Keratinocyte (primary cell): ENCODE results near the gene SENP8. TPM values are rescaled to one million over a fixed set of nuclear protein-coding genes. Genes with fewer than 3 reads are reported as not detected.

Experiments
- DNase-seq: peaks from one replicate; pipeline ENCODE4 v3.0.0-alpha.2; 2011; ENCODE audit warnings: low read depth, missing footprints, low spot score
- FAIRE-seq: peaks from 2 replicates; lab custom pipeline; 2011; peaks lifted over from hg19 to GRCh38; lab: Jason Lieb, UNC
- H2AFZ ChIP-seq: 2 replicates; pipeline ENCODE4 v1.6.0; 2012; ENCODE audit warnings: low read length, control low read depth, inconsistent platforms; ENCODE audit not compliant: control insufficient read depth
- H3K27ac ChIP-seq: 2 replicates; pipeline ENCODE4 v1.5.1; 2011; ENCODE audit warnings: low read length; ENCODE audit not compliant: control insufficient read depth, insufficient read depth
- H3K27me3 ChIP-seq: 3 replicates; pipeline ENCODE4 v1.6.0; 2011; ENCODE audit warnings: low read length; ENCODE audit not compliant: control insufficient read depth, insufficient read depth; ENCODE audit errors: extremely low read depth
- H3K36me3 ChIP-seq, 2 experiments: 2 replicates in 1 of 2; 3 replicates in 1 of 2; pipeline ENCODE4 v1.5.1; 2011; ENCODE audit warnings: low read length in 2 of 2, mild to moderate bottlenecking in 1 of 2; ENCODE audit not compliant: control insufficient read depth in 2 of 2, insufficient read depth in 2 of 2; ENCODE audit errors: extremely low read depth in 1 of 2
- H3K4me1 ChIP-seq: 3 replicates; pipeline ENCODE4 v1.5.1; 2011; ENCODE audit warnings: low read length; ENCODE audit not compliant: control insufficient read depth, insufficient read depth; ENCODE audit errors: extremely low read depth
- H3K4me2 ChIP-seq: 3 replicates; pipeline ENCODE4 v1.6.0; 2011; ENCODE audit warnings: low read depth, low read length; ENCODE audit not compliant: control insufficient read depth, insufficient read depth; ENCODE audit errors: extremely low read depth
- H3K4me3 ChIP-seq, 3 experiments: fragments of 200-600 bp in 1 of 3; sonication (generic) in 1 of 3; 2 replicates in 2 of 3; 3 replicates in 1 of 3; pipeline ENCODE4 v1.5.1; 2011 to 2016; ENCODE audit warnings: low read length in 3 of 3, mild to moderate bottlenecking in 3 of 3, control low read depth in 2 of 3, inconsistent platforms in 1 of 3, low read depth in 1 of 3, mixed read lengths in 1 of 3, mixed run types in 1 of 3, moderate library complexity in 1 of 3; ENCODE audit not compliant: control insufficient read depth in 2 of 3, insufficient read depth in 2 of 3; ENCODE audit errors: extremely low read depth in 1 of 3
- H3K79me2 ChIP-seq: 2 replicates; pipeline ENCODE4 v1.6.0; 2012; ENCODE audit warnings: low read length; ENCODE audit not compliant: control insufficient read depth, insufficient read depth
- H3K9ac ChIP-seq: 3 replicates; pipeline ENCODE4 v1.6.0; 2011; ENCODE audit warnings: low read length; ENCODE audit not compliant: control insufficient read depth, insufficient read depth; ENCODE audit errors: extremely low read depth
- H3K9me1 ChIP-seq: 3 replicates; pipeline ENCODE4 v1.6.0; 2011; ENCODE audit warnings: low read length; ENCODE audit not compliant: control insufficient read depth, insufficient read depth; ENCODE audit errors: extremely low read depth
- H3K9me3 ChIP-seq: 2 replicates; pipeline ENCODE4 v1.5.1; 2012; ENCODE audit warnings: low read depth, low read length; ENCODE audit not compliant: control insufficient read depth
- H4K20me1 ChIP-seq: 3 replicates; pipeline ENCODE4 v1.6.0; 2011; ENCODE audit warnings: low read length; ENCODE audit not compliant: control insufficient read depth, insufficient read depth; ENCODE audit errors: extremely low read depth
- CTCF ChIP-seq, 3 experiments: IDR thresholded peaks in 1 of 3; conservative IDR thresholded peaks in 1 of 3; optimal IDR thresholded peaks in 1 of 3; 2 replicates in 2 of 3; 3 replicates in 1 of 3; pipeline versions ENCODE3 to v1.5.1; 2011; ENCODE audit warnings: low read length in 3 of 3, mild to moderate bottlenecking in 3 of 3, moderate library complexity in 2 of 3, control low read depth in 1 of 3, inconsistent platforms in 1 of 3; ENCODE audit not compliant: insufficient read depth in 2 of 3; ENCODE audit errors: extremely low read depth in 1 of 3
- EZH2 ChIP-seq: IDR thresholded peaks from one replicate; pipeline ENCODE4 v1.6.1; 2012; ENCODE audit warnings: inconsistent platforms, mild to moderate bottlenecking, low read length, moderate library complexity
- dilution Hi-C: fragments of 300-500 bp; cut with MboI; formaldehyde crosslinking; loops from one replicate; pipeline ENCODE4 v1.7.0; 2020; ENCODE audit warnings: low sequenced_read_pairs; ENCODE audit not compliant: extremely low pct_ligation_motif_present
- polyA plus RNA-seq, 5 experiments: library from polyadenylated mRNA; depleted of rRNA in 3 of 5; stranded (reverse) in 3 of 5; stranded (forward) in 1 of 5; unstranded in 1 of 5; fragments of >200 nt; gene quantifications; 1 replicate in 1 of 5; 2 replicates in 3 of 5; 3 replicates in 1 of 5; pipeline versions ENCODE4 v1.2.1 to v1.2.3, GENCODE V29; 2011 to 2012; ENCODE audit warnings: missing spikeins in 2 of 5, low read depth in 1 of 5, low replicate concordance in 1 of 5

The SENP8 gene
- polyA plus RNA-seq, 1 donor (not counting 4 experiments of a cell fraction or from before 2014, with no cell fraction given): 6.0 TPM

- no peak overlapping the region for H3K27ac ChIP-seq
- DNase-seq (no peak), FAIRE-seq (no peak)
- H3K9me3 ChIP-seq: no peaks in the 10 kb centered on the region
- H3K79me2 ChIP-seq: no peaks in the 10 kb centered on the region
- H4K20me1 ChIP-seq: no peaks in the 10 kb centered on the region
- no peaks in the 10 kb centered on the region for H3K36me3 ChIP-seq
- no peak overlapping the region for H2AFZ ChIP-seq
- dilution Hi-C loops: no loop called here
- no peak overlapping the region for H3K4me2 ChIP-seq
- H3K27me3 ChIP-seq: no peaks in the 10 kb centered on the region
- no peaks in the 10 kb centered on the region for H3K9me1 ChIP-seq
- no peak overlapping the region for H3K9ac ChIP-seq
- H3K4me1 ChIP-seq: no peaks in the 10 kb centered on the region
- TF ChIP-seq EZH2: no peak
- TF ChIP-seq CTCF (optimal IDR thresholded peaks at IDR 0.05 in 1 of 3, IDR thresholded peaks at IDR 0.05 in 1 of 3, conservative IDR thresholded peaks at IDR 0.05 in 1 of 3; ENCODE audit: extremely low read depth in 1 of 3, insufficient read depth in 2 of 3, low read length in 3 of 3): no peak
- no peak overlapping the region for H3K4me3 ChIP-seq
Observed at GRCh38 chr15:72074335-72075060, 43.7 kb upstream of the SENP8 start.

GRCh38 chr15:72077950-72078349 is 40.3 kb upstream of the SENP8 start:
- DNase-seq: no peak
- dilution Hi-C loops: no loop called here
- no peaks in the 10 kb centered on the region for H4K20me1 ChIP-seq
- no peak overlapping the region for H3K4me3 ChIP-seq
- H3K27ac ChIP-seq: no peak overlapping the region
- H3K9me1 ChIP-seq: no peaks in the 10 kb centered on the region
- no peak for TF ChIP-seq EZH2
- TF ChIP-seq CTCF (optimal IDR thresholded peaks at IDR 0.05 in 1 of 3, IDR thresholded peaks at IDR 0.05 in 1 of 3, conservative IDR thresholded peaks at IDR 0.05 in 1 of 3; ENCODE audit: extremely low read depth in 1 of 3, insufficient read depth in 2 of 3, low read length in 3 of 3): no peak
- no peak overlapping the region for H2AFZ ChIP-seq
- H3K4me2 ChIP-seq: no peak overlapping the region
- H3K27me3 ChIP-seq: no peaks in the 10 kb centered on the region
- H3K9ac ChIP-seq: no peak overlapping the region
- H3K4me1 ChIP-seq: no peaks in the 10 kb centered on the region
- no peaks in the 10 kb centered on the region for H3K9me3 ChIP-seq
- no peaks in the 10 kb centered on the region for H3K36me3 ChIP-seq
- H3K79me2 ChIP-seq: no peaks in the 10 kb centered on the region
- no peak for FAIRE-seq
